IPS-NIHi7 (cell line): ENCODE measurements around the gene SPP1.

Experiments used
- DNase-seq: peaks from one replicate; pipeline ENCODE4 v3.0.0; 2012; ENCODE audit warnings: mixed read lengths; ENCODE audit errors: extremely low spot score

SPP1 gene

GRCh38 chr4:87953826-87954225 lies 21.7 kb upstream of the SPP1 start:
- DNase-seq = no peak

DNA sequence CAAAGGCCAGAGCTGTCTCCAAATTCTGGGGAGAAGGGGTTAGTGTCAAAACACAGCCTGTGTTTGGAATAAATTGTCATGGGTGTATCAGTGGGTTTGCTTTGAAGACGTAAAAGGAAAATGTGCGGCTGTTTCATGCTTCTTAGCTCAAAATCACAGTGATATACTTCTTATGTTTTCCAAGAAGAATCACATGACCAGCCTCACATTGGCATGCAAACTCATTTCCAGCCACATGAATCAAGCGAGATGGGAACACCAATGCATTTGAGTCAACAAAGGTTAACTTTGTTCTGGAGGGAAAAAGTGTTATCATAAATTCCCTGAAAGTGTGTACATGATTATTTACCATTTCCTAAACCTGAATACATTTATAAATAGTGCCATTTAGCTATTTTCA lies 19.0 kb upstream of the SPP1 start:
- DNase-seq = no peak

DNA sequence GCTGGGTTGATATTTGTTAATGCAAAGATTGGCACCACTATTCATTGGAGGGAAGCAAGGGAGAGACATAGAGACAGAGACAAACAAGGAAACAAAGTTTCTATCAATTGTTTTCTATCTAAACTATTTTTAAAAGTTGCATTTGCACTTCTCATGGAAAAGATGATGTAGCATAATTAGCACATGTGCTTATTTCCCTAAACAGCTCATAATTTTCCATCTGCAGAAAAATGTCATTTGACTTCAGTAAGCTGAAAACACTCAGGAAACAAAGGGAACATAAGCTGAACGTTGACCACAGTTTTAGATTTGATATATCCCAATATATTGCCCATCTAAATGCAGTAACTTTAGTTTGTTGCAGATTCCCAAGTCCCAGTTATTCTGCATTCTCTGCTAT lies 18.5 kb upstream of the SPP1 start:
- DNase-seq = no peak

DNA sequence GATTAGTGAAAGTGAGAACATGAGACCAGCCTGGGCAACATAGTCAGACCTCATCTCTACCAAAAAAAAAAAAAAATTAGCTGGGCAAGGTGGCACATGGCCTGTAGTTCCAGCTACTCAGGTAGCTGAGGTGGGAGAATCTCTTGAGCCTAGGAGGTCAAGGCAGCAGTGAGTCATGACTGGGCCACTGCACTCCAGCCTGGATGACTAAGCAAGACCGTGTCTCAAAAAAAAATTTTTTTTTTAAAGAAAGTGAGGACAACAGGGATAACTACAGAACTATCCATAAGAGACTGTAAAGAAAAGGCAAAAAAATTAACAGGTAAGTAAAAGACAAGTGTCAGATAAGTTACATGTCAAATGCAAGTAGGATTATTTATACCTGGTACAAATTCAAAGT lies 13.5 kb upstream of the SPP1 start:
- DNase-seq = no peak

GRCh38 chr4:87962398-87963146 lies 12.9 kb upstream of the SPP1 start:
- no peak for DNase-seq

- DNase-seq = no peak
Observed at GRCh38 chr4:87965501-87965975, 10.0 kb upstream of the SPP1 start.

DNA sequence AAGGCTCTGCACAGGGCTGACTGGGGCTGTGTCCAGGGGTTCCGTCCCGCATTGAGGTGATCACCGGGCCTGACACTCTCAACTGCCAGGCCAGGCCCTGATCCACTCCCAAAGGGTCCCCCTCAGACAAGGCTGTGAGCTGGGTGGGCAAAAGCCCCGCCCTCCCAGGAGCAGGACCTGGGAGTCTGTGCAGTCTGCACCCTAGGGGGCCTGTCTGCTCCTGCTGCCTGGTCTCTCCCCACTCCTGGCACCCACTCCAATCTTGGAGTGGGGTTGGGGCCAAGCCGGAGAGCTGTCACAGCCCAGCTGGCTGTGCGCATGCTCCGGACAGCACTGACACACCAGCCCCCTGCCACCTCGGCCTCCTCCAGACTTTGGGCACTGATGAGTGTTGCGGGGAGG lies 9.4 kb upstream of the SPP1 start:
- no peak for DNase-seq

GRCh38 chr4:87967193-87967592 lies 8.3 kb upstream of the SPP1 start:
- DNase-seq = no peak

DNA sequence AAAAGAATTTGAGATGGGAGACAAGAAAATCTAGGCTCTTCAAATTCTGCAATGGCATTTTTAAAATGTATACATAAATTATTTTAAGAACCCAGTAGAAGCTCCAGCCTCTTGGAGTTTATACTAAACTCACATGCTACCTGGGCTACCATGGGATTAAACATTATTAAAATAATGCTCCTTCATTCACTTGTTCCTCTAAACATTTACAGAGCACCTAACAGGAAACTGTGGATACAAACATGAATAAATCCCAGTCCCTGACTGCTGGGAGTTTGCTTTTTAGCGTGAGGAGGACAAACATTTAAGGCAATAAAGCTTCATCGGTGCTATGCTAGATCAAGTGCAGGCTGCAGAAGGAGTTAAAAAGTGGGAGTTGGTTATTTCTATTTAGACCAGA lies 5.4 kb upstream of the SPP1 start:
- DNase-seq = no peak

DNA sequence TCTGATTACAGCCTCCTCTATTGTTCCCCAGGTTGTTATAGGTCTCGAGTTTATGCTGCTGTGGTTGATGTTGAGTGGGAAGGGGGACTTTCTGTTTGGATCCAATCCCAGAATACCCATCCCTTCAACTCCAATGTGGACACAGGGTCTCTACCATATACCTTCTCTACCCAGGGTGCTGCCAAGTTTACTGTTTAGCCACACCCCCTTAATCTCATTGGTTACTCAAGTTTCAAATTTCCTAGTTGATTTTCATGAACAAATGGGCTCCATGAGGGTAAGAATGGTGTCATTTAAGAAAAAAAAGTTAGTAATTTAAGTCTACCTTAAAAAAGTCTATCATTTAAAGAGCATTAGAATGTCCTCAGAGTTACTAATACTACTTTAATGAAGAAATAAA lies 3.6 kb upstream of the SPP1 start:
- no peak for DNase-seq

DNA sequence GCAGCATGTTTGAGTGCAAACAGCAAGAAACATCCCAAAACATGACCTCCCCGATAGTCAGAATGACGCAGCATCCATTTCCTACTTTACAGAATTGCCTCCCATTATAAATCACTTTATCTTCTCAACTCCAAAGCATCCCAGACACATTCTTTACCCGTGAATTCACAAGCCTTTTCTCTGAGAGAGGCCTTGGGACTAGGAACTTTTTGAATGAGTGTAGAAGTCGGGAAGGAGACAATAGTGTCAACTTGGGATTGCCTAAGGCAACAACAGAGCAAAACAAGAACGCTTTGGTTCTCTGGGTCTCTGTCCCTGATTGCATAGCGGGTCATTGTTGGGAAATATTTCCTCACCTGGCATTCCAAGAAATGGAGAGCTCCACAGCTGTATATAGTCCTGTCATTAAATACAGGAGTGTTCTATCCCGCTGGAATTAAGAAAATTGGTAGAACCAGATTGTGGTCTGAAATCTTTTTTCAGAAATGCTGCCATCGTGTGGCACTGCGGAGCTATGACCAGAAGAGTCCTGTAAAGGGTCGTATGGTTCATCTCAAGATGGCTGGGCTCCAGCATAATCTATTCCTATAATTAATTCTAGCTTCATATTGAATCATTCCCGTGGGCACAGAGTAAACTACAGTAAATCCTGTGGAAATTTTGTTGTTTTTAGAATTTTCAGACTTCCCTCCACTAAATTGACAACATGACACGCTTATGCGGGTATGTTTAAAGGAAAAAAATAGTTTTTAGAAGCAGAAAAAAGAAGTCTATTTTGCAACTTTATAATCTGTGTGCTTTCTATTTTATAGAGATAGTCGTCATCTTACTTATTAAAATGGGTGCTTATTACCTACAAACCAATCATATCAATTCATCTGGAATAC lies 2.0 kb upstream of the SPP1 start:
- DNase-seq = peak; percentile 53

- DNase-seq = no peak
Observed at GRCh38 chr4:87974856-87975462, 555 bp upstream of the SPP1 start.

DNA sequence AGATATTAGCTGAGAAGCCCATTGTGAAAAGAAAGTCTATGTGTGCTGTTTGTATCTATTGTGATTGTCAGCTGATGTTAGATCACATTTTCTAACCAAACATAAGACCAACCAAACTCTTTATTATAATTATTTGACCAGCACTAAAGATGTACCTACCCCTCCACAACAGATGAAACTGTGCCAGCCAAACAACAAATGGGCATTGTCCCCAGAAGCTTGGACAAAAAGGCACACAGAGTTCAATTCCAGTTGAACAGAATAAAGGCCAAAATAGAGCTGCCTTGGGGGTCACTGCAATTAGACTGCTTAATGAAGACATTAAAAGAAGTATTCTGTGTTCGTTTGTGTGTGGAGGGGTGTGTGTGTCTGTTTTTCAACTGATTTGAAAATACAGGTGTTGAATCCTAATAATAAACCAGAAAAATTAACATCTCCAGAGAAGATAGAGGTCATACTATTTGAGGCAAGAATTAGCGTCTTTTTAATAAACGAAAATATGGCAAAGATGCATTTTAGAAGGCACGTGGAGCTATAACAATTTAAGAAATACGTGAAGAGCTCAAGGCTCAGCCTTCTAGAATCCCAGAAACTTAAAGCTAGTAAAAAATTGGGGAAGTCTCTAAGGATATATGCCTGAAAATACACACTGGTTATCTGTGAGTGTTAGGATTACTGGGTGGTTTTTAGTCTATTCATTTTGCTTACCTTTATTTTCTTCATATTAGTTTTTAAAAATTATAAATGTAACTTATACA lies 2.2 kb downstream of the SPP1 start:
- no peak for DNase-seq

DNA sequence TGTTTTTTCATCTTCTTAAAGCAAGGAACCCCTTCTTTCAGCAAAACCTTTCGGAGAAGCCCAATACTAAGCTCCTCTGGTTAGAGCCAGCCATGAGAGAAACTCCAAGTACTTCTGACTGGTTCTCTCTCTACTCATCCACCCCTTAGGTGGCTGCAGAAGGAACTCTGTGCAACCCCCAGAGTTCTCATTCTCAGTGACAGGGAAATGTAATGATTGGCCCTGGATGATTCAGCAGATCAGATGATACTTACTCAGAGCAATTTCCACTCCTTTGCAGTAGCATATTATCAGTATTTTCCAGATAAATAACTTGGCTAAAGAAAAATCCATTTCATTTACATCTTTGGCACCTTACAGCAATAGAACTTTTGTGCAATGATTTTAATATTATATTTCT lies 3.2 kb downstream of the SPP1 start:
- no peak for DNase-seq

DNA sequence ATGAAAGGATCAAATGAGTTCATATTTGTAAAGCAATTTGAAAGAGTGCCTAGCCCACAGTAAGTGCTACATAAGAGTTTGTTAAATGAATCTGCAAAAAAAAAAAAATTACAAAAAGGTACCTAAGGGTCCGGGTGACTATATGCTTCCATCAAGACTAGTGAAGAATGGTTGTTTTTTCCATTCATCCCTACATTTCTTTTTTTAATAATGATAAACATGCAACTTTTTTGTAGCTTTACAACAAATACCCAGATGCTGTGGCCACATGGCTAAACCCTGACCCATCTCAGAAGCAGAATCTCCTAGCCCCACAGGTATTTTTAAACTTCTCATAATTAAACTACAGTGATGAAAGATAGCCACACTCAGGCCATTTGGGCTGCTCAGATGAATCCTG lies 4.3 kb downstream of the SPP1 start:
- no peak for DNase-seq

DNA sequence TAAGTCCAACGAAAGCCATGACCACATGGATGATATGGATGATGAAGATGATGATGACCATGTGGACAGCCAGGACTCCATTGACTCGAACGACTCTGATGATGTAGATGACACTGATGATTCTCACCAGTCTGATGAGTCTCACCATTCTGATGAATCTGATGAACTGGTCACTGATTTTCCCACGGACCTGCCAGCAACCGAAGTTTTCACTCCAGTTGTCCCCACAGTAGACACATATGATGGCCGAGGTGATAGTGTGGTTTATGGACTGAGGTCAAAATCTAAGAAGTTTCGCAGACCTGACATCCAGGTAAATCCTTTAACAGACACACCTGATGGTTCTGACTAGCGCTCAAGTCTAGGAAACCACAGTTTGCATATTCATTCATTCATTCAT lies 6.0 kb downstream of the SPP1 start:
- no peak for DNase-seq

GRCh38 chr4:87982036-87982435 lies 6.5 kb downstream of the SPP1 start:
- DNase-seq = no peak

DNA sequence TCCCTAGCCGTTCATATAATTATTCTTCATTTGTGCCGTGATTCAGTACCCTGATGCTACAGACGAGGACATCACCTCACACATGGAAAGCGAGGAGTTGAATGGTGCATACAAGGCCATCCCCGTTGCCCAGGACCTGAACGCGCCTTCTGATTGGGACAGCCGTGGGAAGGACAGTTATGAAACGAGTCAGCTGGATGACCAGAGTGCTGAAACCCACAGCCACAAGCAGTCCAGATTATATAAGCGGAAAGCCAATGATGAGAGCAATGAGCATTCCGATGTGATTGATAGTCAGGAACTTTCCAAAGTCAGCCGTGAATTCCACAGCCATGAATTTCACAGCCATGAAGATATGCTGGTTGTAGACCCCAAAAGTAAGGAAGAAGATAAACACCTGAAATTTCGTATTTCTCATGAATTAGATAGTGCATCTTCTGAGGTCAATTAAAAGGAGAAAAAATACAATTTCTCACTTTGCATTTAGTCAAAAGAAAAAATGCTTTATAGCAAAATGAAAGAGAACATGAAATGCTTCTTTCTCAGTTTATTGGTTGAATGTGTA lies 7.0 kb downstream of the SPP1 start:
- DNase-seq = no peak

DNA sequence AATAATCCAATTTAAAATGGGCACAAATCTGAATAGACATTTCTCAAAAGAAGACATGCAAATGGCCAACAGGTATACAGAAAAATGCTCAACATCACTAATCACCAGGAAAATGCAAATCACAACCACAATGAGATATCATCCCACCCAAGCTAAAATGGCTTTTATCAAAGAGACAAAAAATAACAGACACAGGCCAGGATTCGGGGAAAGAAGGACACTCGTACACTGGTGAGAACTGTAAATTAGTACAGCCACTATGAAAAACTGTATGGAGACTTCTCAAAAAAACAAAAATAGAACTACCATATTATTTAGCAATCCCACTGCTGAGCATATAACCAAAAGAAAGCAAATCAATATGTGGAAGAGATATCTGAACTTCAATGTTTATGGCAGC lies 8.5 kb downstream of the SPP1 start:
- DNase-seq = no peak

- DNase-seq = peak; percentile 75
Observed at GRCh38 chr4:87985097-87985886, 9.8 kb downstream of the SPP1 start.

- no peak for DNase-seq
Observed at GRCh38 chr4:87985887-87986200, 10.3 kb downstream of the SPP1 start.
